GM19239 (cell line): ENCODE results near the gene PCDHB6.
"Not testable (repeated sequence)": the region's sequence is repeated elsewhere in the genome, so short reads cannot be mapped to it uniquely, and the experiment has no call there.

Experiments
- DNase-seq: peaks from one replicate; pipeline ENCODE4 v3.0.0; 2011; ENCODE audit warnings: low spot score; ENCODE audit not compliant: insufficient read length
- FAIRE-seq: peaks from 2 replicates; lab custom pipeline; 2011; peaks lifted over from hg19 to GRCh38; lab: Jason Lieb, UNC

PCDHB6 gene

GRCh38 chr5:141157356-141157755 lies 7.5 kb downstream of the PCDHB6 start:
- FAIRE-seq, DNase-seq: not testable (repeated sequence)

- not testable (repeated sequence) for FAIRE-seq, DNase-seq
These were observed 8.0 kb downstream of the PCDHB6 start for GRCh38 chr5:141157901-141158300.

DNA sequence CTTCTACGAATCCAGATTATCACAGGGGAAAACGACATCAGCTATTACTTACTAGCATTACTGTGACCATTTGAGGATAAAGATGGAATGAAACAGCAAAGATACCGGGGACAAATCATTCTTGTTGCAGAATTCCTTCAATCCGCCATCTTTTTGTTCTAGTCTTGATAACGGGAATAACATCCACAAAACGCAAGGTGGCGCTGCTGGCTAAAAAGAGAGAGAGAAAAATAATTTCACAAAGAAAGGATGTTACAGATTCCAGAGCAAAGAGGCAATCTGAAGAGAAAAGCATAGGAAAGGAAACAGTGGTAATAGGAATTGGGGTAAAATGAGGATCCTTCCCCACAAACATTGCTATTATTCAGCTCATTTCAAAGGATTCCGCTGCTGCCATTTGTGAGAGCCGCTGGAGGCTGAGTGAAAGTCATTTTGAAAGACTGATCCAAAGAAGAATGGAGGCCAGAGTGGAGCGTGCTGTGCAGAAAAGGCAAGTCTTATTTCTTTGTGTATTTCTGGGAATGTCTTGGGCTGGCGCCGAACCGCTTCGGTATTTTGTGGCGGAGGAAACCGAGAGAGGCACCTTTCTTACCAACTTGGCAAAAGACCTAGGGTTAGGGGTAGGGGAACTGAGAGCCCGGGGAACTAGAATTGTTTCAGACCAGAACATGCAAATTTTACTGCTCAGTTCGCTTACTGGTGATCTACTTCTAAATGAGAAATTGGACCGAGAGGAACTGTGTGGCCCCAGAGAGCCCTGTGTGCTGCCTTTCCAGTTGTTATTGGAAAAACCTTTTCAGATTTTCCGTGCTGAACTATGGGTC lies 22.7 kb downstream of the PCDHB6 start, which contains the start of gene PCDHB7:
PCDHB7 (plus strand) TSS at position 264 of the 824 bp plus-strand sequence; CDS start at position 456, 192 bp downstream.
- FAIRE-seq (no peak), DNase-seq (no peak)

- not testable (repeated sequence) for FAIRE-seq, DNase-seq
These were observed 24.6 kb downstream of the PCDHB6 start for GRCh38 chr5:141174291-141175104.

- DNase-seq (no peak), FAIRE-seq (no peak)
These were observed 26.1 kb downstream of the PCDHB6 start for GRCh38 chr5:141175933-141176332.

GRCh38 chr5:141177577-141178191 lies 27.8 kb downstream of the PCDHB6 start, which contains the start of gene PCDHB8:
TSS of gene PCDHB8 (plus strand) at chr5:141177790. CDS start at chr5:141178035, 245 bp downstream.
- not testable (repeated sequence) for FAIRE-seq, DNase-seq

GRCh38 chr5:141179371-141179770 lies 29.5 kb downstream of the PCDHB6 start:
- not testable (repeated sequence) for DNase-seq, FAIRE-seq

DNA sequence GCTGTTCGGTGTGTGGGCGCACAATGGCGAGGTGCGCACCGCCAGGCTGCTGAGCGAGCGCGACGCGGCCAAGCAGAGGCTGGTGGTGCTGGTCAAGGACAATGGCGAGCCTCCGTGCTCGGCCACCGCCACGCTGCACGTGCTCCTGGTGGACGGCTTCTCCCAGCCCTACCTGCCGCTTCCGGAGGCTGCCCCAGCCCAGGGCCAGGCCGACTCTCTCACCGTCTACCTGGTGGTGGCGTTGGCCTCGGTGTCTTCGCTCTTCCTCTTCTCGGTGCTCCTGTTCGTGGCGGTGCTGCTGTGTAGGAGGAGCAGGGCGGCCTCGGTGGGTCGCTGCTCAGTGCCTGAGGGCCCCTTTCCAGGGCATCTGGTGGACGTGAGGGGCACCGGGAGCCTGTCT lies 30.0 kb downstream of the PCDHB6 start:
- DNase-seq, FAIRE-seq: not testable (repeated sequence)

- FAIRE-seq: no peak
These were observed 30.5 kb downstream of the PCDHB6 start for GRCh38 chr5:141180313-141180712.

GRCh38 chr5:141182248-141182647 lies 32.4 kb downstream of the PCDHB6 start, which contains the start of gene PCDHB16:
TSS of gene PCDHB16 (plus strand) at chr5:141182387. CDS start at chr5:141182560, 173 bp downstream.
- no peak for DNase-seq
- no peak for FAIRE-seq

More at GRCh38 chr5:141180313-141180712, 30.5 kb downstream of the PCDHB6 start:
- no peak for DNase-seq

GRCh38 chr5:141184117-141184855 lies 34.4 kb downstream of the PCDHB6 start:
- DNase-seq, FAIRE-seq: not testable (repeated sequence)

- FAIRE-seq (no peak), DNase-seq (no peak)
These were observed 37.1 kb downstream of the PCDHB6 start, which contains the start of gene PCDHB9 for GRCh38 chr5:141186897-141187512. TSS of gene PCDHB9 (plus strand) at chr5:141187161. CDS start at chr5:141187319, 158 bp downstream.

- not testable (repeated sequence) for FAIRE-seq, DNase-seq
These were observed 38.8 kb downstream of the PCDHB6 start for GRCh38 chr5:141188682-141189081.

DNA sequence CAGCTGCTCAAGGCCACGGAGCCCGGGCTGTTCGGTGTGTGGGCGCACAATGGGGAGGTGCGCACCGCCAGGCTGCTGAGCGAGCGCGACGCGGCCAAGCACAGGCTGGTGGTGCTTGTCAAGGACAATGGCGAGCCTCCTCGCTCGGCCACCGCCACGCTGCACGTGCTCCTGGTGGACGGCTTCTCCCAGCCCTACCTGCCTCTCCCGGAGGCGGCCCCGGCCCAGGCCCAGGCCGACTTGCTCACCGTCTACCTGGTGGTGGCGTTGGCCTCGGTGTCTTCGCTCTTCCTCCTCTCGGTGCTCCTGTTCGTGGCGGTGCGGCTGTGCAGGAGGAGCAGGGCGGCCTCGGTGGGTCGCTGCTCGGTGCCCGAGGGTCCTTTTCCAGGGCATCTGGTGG lies 39.3 kb downstream of the PCDHB6 start:
- not testable (repeated sequence) for FAIRE-seq, DNase-seq

DNA sequence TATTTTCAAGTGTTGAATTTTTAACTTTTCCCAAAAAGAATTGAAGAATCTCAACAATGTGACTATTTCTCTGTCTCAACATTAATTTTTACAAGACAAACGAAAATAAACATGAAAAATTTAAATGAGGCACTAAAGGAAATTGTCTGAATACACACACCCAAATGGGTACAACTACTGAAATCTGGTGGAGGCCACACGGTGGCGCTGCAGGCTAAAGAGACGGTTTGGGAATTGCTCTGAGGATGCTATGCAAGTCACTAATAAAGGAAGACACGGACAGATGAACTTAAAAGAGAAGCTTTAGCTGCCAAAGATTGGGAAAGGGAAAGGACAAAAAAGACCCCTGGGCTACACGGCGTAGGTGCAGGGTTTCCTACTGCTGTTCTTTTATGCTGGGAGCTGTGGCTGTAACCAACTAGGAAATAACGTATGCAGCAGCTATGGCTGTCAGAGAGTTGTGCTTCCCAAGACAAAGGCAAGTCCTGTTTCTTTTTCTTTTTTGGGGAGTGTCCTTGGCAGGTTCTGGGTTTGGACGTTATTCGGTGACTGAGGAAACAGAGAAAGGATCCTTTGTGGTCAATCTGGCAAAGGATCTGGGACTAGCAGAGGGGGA lies 42.4 kb downstream of the PCDHB6 start, which contains the start of gene PCDHB10:
PCDHB10 (plus strand) TSS at position 244 of the 616 bp plus-strand sequence; CDS start at position 444, 200 bp downstream.
- no peak for FAIRE-seq
- no peak for DNase-seq

DNA sequence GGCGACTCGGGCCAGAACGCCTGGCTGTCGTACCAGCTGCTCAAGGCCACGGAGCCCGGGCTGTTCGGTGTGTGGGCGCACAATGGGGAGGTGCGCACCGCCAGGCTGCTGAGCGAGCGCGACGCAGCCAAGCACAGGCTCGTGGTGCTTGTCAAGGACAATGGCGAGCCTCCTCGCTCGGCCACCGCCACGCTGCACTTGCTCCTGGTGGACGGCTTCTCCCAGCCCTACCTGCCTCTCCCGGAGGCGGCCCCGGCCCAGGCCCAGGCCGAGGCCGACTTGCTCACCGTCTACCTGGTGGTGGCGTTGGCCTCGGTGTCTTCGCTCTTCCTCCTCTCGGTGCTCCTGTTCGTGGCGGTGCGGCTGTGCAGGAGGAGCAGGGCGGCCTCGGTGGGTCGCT lies 44.5 kb downstream of the PCDHB6 start:
- not testable (repeated sequence) for FAIRE-seq, DNase-seq

DNA sequence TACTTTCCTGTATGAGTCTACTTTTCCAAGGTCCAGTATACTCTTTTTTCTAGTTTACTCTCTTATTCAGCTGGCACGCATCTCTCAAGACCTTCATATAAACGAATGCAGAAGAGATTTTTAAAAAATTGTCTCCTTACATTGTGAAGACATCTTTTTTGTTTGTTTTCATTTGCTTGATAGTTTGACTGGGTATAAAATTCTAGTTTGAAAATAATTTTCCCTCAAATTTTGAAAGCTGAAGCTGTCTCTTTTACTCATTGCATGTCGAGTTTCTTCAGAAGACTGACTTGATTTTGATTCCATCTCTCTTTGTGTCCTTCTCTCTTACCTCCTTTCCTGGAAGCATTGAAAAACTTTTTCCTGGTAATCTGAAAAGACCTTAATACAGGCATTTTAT lies 46.5 kb downstream of the PCDHB6 start:
- DNase-seq (no peak), FAIRE-seq (no peak)
